KMS-11 (cell line): ENCODE data around the gene NLGN1.

Experiments
- H2AFZ ChIP-seq: fragments of 200-600 bp; sonication (generic); 2 replicates; pipeline ENCODE4 v1.6.1; 2016; ENCODE audit warnings: antibody characterized with exemption, mixed run types, low read depth
- H3K27ac ChIP-seq: fragments of 200-600 bp; sonication (generic); 2 replicates; pipeline ENCODE4 v1.6.1; 2016; ENCODE audit warnings: mild to moderate bottlenecking, mixed run types
- H3K27me3 ChIP-seq: fragments of 200-600 bp; sonication (generic); 2 replicates; pipeline ENCODE4 v1.6.1; 2017; ENCODE audit warnings: mild to moderate bottlenecking, low read depth, mixed run types, moderate library complexity; ENCODE audit not compliant: insufficient read depth
- H3K36me3 ChIP-seq: fragments of 200-600 bp; sonication (generic); 2 replicates; pipeline ENCODE4 v1.6.1; 2017; ENCODE audit warnings: mild to moderate bottlenecking, mixed run types; ENCODE audit not compliant: insufficient read depth
- H3K4me1 ChIP-seq: fragments of 200-600 bp; sonication (generic); 2 replicates; pipeline ENCODE4 v1.6.1; 2016; ENCODE audit warnings: mild to moderate bottlenecking, low read depth, mixed run types; ENCODE audit not compliant: poor library complexity, severe bottlenecking
- H3K4me2 ChIP-seq: fragments of 200-600 bp; sonication (generic); 2 replicates; pipeline ENCODE4 v1.7.0; 2016; ENCODE audit warnings: mild to moderate bottlenecking, mixed run types
- H3K4me3 ChIP-seq: fragments of 200-600 bp; sonication (generic); IDR thresholded peaks from 2 replicates; pipeline ENCODE4 v1.6.1; 2017; ENCODE audit warnings: low read depth, low read length, mixed read lengths; ENCODE audit not compliant: insufficient read depth
- H3K79me2 ChIP-seq: fragments of 200-600 bp; sonication (generic); 2 replicates; pipeline ENCODE4 v1.6.1; 2016; ENCODE audit warnings: low read depth, mixed run types; ENCODE audit not compliant: insufficient read depth
- H3K9ac ChIP-seq: fragments of 200-600 bp; sonication (generic); 2 replicates; pipeline ENCODE4 v1.6.1; 2016; ENCODE audit warnings: mild to moderate bottlenecking, mixed run types
- H4K20me1 ChIP-seq: fragments of 200-600 bp; sonication (generic); 2 replicates; pipeline ENCODE4 v1.6.1; 2016; ENCODE audit warnings: mild to moderate bottlenecking, mixed run types; ENCODE audit not compliant: insufficient read depth
- TF ChIP-seq, protein P1 (sequence below): fragments of 200-600 bp; sonication (generic); conservative IDR thresholded peaks from 2 replicates; pipeline ENCODE4 v1.6.1; 2017; ENCODE audit warnings: low read depth, mild to moderate bottlenecking, antibody characterized with exemption, low read length, moderate library complexity, mixed read lengths

The NLGN1 gene

DNA sequence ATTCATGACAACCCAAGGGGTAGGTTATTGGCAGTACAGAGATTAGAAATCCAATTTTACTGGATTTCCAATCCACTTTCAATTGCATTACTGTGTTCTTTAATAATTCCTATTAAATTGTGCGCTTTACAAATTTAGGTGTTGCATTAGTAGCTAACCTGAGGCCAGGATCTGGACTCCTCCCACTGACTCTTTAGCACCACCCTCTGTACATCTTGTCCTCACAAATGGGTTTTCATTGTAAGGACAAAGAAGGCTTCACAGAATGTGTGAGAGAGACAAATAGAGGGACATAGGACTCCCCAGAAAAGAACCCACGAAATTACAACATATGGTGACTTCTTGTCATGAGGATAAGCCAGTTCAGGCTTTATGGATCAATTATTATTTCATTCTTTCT, 818.5 kb downstream of the NLGN1 start:
- Histone ChIP-seq H3K36me3 (no peaks in the 10 kb centered on the region), H3K27me3 (no peaks in the 10 kb centered on the region), H3K4me3 (no peak overlapping the region), H2AFZ (no peak overlapping the region), H3K9ac (no peak overlapping the region), H3K79me2 (no peaks in the 10 kb centered on the region), H3K4me2 (no peak overlapping the region), H3K4me1 (no peaks in the 10 kb centered on the region), H4K20me1 (no peaks in the 10 kb centered on the region), H3K27ac (no peak overlapping the region)
- TF ChIP-seq, protein P1, sequence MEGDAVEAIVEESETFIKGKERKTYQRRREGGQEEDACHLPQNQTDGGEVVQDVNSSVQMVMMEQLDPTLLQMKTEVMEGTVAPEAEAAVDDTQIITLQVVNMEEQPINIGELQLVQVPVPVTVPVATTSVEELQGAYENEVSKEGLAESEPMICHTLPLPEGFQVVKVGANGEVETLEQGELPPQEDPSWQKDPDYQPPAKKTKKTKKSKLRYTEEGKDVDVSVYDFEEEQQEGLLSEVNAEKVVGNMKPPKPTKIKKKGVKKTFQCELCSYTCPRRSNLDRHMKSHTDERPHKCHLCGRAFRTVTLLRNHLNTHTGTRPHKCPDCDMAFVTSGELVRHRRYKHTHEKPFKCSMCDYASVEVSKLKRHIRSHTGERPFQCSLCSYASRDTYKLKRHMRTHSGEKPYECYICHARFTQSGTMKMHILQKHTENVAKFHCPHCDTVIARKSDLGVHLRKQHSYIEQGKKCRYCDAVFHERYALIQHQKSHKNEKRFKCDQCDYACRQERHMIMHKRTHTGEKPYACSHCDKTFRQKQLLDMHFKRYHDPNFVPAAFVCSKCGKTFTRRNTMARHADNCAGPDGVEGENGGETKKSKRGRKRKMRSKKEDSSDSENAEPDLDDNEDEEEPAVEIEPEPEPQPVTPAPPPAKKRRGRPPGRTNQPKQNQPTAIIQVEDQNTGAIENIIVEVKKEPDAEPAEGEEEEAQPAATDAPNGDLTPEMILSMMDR, result no peak

DNA sequence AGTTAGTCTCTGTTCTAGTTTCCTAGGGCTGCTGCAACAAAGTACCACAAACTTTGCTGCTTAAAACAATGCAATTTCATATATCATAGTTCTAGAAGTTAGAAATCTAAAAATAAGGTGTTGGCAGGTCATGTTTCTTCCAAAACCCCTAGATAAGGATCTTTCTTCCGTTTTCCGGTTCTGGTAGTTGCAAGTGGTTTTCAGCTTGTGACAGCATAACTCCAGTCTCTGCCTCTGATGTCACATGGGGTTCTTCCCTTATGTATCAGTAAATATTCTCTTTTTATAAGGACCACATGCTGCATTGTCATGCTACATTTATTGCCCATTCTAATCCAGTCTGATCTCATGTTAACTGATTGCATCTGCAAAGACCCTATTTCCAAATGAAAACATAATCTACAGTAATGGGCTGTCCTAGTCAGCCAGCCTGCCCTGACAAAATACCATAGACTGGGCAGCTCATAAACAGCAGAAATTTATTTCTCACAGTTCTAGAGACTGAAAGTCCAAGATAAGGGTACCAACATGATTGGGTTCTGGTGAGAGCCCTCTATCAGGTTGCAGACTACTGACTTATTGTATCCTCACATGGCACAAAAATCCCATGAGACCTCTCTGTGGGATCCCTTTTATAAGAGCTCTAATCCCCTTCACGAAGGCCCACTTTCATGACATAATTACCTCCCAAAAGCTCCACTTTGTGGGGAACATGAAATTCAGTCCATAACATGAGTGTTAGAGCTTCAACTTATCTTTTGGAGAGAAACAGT, 819.6 kb downstream of the NLGN1 start:
- H3K79me2 ChIP-seq, result no peaks in the 10 kb centered on the region
- no peaks in the 10 kb centered on the region for H3K27me3 ChIP-seq
- H3K36me3 ChIP-seq, result no peaks in the 10 kb centered on the region
- TF ChIP-seq, protein P1, result no peak
- no peaks in the 10 kb centered on the region for H3K4me1 ChIP-seq
- H3K27ac ChIP-seq, result no peak overlapping the region
- no peak overlapping the region for H2AFZ ChIP-seq
- no peaks in the 10 kb centered on the region for H4K20me1 ChIP-seq
- H3K4me2 ChIP-seq, result no peak overlapping the region
- no peak overlapping the region for H3K9ac ChIP-seq
- H3K4me3 ChIP-seq, result no peak overlapping the region

DNA sequence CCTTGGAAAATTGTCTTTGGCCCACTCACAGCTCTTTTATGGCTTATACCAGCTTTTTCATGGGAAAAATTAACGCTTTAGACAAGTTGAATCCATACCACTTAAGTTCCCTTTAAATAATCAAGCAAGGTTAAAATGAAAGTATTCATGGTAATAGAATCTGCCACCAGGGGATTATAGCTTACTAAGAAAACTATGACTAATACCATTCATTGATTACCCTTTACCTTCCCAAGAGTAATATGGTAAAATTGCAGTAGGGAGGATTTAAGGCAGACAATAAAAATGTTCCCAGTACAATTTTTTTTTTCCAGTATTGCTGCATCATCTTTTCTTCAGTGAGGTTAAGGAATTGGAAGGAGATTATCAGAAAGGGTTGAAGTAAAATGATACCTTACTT, 820.5 kb downstream of the NLGN1 start:
- Histone ChIP-seq H3K9ac (no peak overlapping the region), H3K36me3 (no peaks in the 10 kb centered on the region), H3K4me3 (no peak overlapping the region), H3K27ac (no peak overlapping the region), H3K79me2 (no peaks in the 10 kb centered on the region), H3K27me3 (no peaks in the 10 kb centered on the region), H2AFZ (no peak overlapping the region), H3K4me2 (no peak overlapping the region), H4K20me1 (no peaks in the 10 kb centered on the region), H3K4me1 (no peaks in the 10 kb centered on the region)
- TF ChIP-seq, protein P1, result no peak

DNA sequence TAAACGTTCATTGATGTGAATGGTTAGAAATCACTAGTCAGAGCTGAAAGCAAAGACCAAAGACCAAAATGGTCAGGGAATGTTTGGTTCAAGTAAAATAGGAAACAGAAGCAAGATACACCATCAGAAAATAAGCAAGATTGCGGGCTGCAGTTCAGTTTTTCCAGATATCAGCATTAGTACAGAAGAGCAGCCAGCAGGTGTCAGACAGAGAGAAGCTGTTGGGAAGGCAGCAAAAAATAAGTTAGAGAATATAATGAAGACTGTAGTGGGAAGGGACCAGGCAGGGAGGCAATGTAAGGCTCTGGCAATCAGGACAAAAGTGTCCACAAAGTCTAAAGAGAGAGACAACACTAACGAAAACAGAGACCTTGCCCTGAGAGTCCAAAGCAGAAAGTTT, 822.2 kb downstream of the NLGN1 start:
- TF ChIP-seq, protein P1, result no peak
- no peak overlapping the region for H2AFZ ChIP-seq
- H4K20me1 ChIP-seq, result no peaks in the 10 kb centered on the region
- no peaks in the 10 kb centered on the region for H3K79me2 ChIP-seq
- no peak overlapping the region for H3K27ac ChIP-seq
- H3K27me3 ChIP-seq, result no peaks in the 10 kb centered on the region
- H3K4me2 ChIP-seq, result no peak overlapping the region
- no peak overlapping the region for H3K4me3 ChIP-seq
- no peak overlapping the region for H3K9ac ChIP-seq
- no peaks in the 10 kb centered on the region for H3K4me1 ChIP-seq
- no peaks in the 10 kb centered on the region for H3K36me3 ChIP-seq
